Astrocyte of the spinal cord (primary cell): ENCODE data around the gene AK9.
A peak's percentile ranks its signal among the peaks of the same experiment; 100 is the strongest.

Experiments
- DNase-seq: peaks from one replicate; pipeline ENCODE4 v3.0.0; 2011; ENCODE audit warnings: low read depth, low spot score
- H3K4me3 ChIP-seq: 2 replicates; pipeline ENCODE4 v1.5.1; 2011; ENCODE audit warnings: low read depth, mild to moderate bottlenecking, low read length, moderate library complexity
- CTCF ChIP-seq: IDR thresholded peaks from 2 replicates; pipeline ENCODE4 v1.5.1; 2012; ENCODE audit warnings: low read depth, mild to moderate bottlenecking, low read length, inconsistent platforms
- in situ Hi-C: cut with HindIII; loops from 2 replicates; pipeline ENCODE4 v1.10.0; 2017; ENCODE audit warnings: low sequenced_read_pairs

Gene AK9

GRCh38 chr6:109458774-109459531 lies 232.0 kb downstream of the AK9 start:
- no peak for TF ChIP-seq CTCF
- no peak for DNase-seq
- H3K4me3 ChIP-seq = no peak overlapping the region
- in situ Hi-C loops = no loop called here

GRCh38 chr6:109457562-109457996 lies 233.4 kb downstream of the AK9 start:
- DNase-seq = no peak
- H3K4me3 ChIP-seq = no peak overlapping the region
- in situ Hi-C loops = no loop called here
- TF ChIP-seq CTCF = no peak

- no peak for TF ChIP-seq CTCF
- H3K4me3 ChIP-seq = peak overlapping the region; percentile 89
- in situ Hi-C loops = no loop called here
- peak; percentile 37 for DNase-seq
Observed at GRCh38 chr6:109456710-109457561, 234.1 kb downstream of the AK9 start.

- in situ Hi-C loops = no loop called here
- H3K4me3 ChIP-seq = peak overlapping the region; percentile 89
- TF ChIP-seq CTCF = no peak
- DNase-seq = no peak
Observed at GRCh38 chr6:109456111-109456583, 234.9 kb downstream of the AK9 start.

- peak; percentile 60 for DNase-seq
- in situ Hi-C loops = no loop called here
- H3K4me3 ChIP-seq = peak within 1 kb of the TSS; percentile 89
- peak; percentile 42 for TF ChIP-seq CTCF
Observed at GRCh38 chr6:109455437-109456110, 235.4 kb downstream of the AK9 start, which contains the start of gene MICAL1. Gene MICAL1, minus strand, starts transcription at chr6:109455772. Its CDS starts 1,576 bp downstream, at chr6:109454196.
